GM10266 (cell line): ENCODE results near the gene RHBDF1.
"Not testable (repeated sequence)": the region's sequence is repeated elsewhere in the genome, so short reads cannot be mapped to it uniquely, and the experiment has no call there.

ENCODE experiments used
- DNase-seq: peaks from one replicate; pipeline ENCODE4 v3.0.0; 2012; ENCODE audit errors: extremely low spot score
- CTCF ChIP-seq: IDR thresholded peaks from 2 replicates; pipeline ENCODE4 v1.5.1; 2012; ENCODE audit warnings: mild to moderate bottlenecking, low read depth; ENCODE audit not compliant: control insufficient read depth, insufficient read depth; ENCODE audit errors: missing control alignments

RHBDF1 gene

GRCh38 chr16:37511-37910 lies 34.9 kb downstream of the RHBDF1 start:
- DNase-seq, result no peak
- no peak for TF ChIP-seq CTCF

DNA sequence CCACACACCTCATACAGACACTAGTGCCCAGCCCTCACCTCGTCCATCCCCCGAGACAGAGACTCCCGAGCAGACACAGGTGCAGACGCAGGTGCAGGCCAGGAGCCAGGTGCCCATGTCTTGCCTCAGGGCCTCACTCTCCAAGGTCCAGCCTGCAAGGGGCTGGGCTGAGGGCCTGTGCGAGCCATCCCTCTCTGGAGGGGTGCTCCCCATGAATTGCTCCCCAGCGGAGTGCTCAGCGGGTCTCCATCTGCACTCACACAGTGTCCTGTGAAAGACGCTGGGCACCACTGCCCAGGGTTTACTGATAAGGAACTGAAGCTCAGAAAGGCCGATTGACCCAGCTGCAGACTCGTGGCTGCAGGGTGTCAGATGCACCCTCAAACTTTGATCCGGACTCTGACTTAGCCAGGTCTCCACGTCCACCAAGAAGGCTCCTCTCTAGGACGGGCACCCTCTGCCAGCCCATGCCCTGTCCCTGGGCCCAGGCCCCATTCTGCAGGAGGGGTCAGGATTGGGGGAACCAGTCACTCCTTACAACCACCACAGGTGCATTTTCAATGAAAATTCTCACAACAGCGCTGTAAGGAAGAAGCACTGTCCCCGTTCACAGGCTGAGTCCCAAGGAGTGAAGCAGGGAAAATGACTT lies 36.0 kb downstream of the RHBDF1 start:
- no peak for DNase-seq
- TF ChIP-seq CTCF, result no peak

GRCh38 chr16:35678-36305 lies 36.6 kb downstream of the RHBDF1 start:
- no peak for TF ChIP-seq CTCF
- DNase-seq, result no peak

- DNase-seq, result peak; percentile 26
- TF ChIP-seq CTCF, result no peak
These were observed 37.3 kb downstream of the RHBDF1 start for GRCh38 chr16:35011-35677.

GRCh38 chr16:34648-34987 lies 37.8 kb downstream of the RHBDF1 start:
- DNase-seq, result no peak
- TF ChIP-seq CTCF, result no peak

GRCh38 chr16:33877-34647 lies 38.4 kb downstream of the RHBDF1 start:
- DNase-seq, result no peak
- TF ChIP-seq CTCF, result no peak

GRCh38 chr16:33154-33876 lies 39.1 kb downstream of the RHBDF1 start:
- DNase-seq, result not testable (repeated sequence)

- not testable (repeated sequence) for DNase-seq
These were observed 41.8 kb downstream of the RHBDF1 start for GRCh38 chr16:30627-31026.

GRCh38 chr16:25926-26348 lies 46.5 kb downstream of the RHBDF1 start:
- not testable (repeated sequence) for DNase-seq

DNA sequence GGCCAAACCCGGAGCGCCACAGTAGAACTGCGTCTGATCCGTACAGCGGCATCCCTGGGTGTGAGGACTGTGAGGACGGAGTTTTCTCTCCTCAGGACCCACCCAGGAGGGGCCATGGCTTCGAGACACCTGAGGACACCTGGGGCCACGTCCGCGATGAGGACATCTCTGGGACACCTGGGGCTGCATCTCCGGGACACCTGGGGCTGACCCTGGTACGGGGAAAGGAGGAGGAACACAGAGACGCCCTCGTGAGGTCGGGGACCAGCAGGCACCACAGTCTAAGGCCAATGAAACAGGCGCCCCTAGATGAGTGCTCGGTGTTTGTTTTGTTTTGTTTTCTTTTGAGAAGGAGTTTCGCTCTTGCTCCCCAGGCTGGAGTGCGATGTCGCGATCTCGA lies 48.3 kb downstream of the RHBDF1 start:
- DNase-seq, result not testable (repeated sequence)

DNA sequence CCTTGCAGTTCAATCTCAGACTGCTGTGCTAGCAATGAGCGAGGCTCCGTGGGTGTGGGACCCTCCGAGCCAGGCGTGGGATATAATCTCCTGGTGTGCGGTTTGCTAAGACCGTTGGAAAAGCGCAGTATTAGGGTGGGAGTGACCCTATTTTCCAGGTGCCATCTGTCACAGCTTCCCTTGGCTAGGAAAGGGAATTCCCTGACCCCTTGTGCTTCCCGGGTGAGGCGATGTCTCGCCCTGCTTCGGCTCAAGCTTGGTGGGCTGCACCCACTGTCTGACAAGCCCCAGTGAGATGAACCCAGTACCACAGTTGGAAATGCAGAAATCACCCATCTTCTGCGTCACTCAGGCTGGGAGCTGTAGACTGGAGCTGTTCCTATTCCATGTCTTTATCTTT lies 51.5 kb downstream of the RHBDF1 start:
- DNase-seq, result not testable (repeated sequence)
